Sigmoid colon (tissue), 4 donors: ENCODE data around the gene SRBD1.

Experiments used
- CTCF ChIP-seq, 4 experiments: fragments of 450-650 bp in 3 of 4; fragments of 200-600 bp in 1 of 4; IDR thresholded peaks; one replicate each; pipeline ENCODE4 v1.5.1; 2016 to 2019; ENCODE audit warnings: antibody characterized with exemption in 4 of 4, mild to moderate bottlenecking in 3 of 4, moderate library complexity in 2 of 4
- EP300 ChIP-seq, 4 donors: sonication (generic); formaldehyde crosslinking; IDR thresholded peaks; one replicate each; pipeline ENCODE4 v1.6.1; 2017; ENCODE audit warnings: antibody characterized with exemption in 4 of 4
- POLR2A ChIP-seq, 2 donors: fragments of 450-650 bp; IDR thresholded peaks; one replicate each; pipeline ENCODE4 v1.6.1; 2016; ENCODE audit warnings: antibody characterized with exemption in 2 of 2, mild to moderate bottlenecking in 2 of 2, moderate library complexity in 2 of 2
- POLR2AphosphoS5 ChIP-seq, 4 donors: sonication (generic); formaldehyde crosslinking; IDR thresholded peaks; one replicate each; pipeline ENCODE4 v1.6.1; 2017; ENCODE audit warnings: antibody characterized with exemption in 4 of 4

- TF ChIP-seq POLR2A (IDR thresholded peaks at IDR 0.05) (no peak), CTCF (IDR thresholded peaks at IDR 0.05) (no peak), EP300 (IDR thresholded peaks at IDR 0.05) (no peak), POLR2AphosphoS5 (IDR thresholded peaks at IDR 0.05) (no peak)
Observed at GRCh38 chr2:45596761-45597160, 14.3 kb downstream of the SRBD1 start.
